GM23338 (cell line): ENCODE measurements around the gene TMPRSS9.

ENCODE experiments used
- CREB1 ChIP-seq: fragments of 250-450 bp; sonication (Bioruptor Pico); IDR thresholded peaks from 2 replicates; pipeline ENCODE4 v1.5.0; 2020; ENCODE audit warnings: low read depth, mild to moderate bottlenecking, moderate library complexity
- EZH2 ChIP-seq: fragments of 200-600 bp; sonication (generic); IDR thresholded peaks from one replicate; pipeline ENCODE4 v1.8.0; 2017; ENCODE audit warnings: antibody characterized with exemption, mild to moderate bottlenecking, low read depth; ENCODE audit not compliant: unreplicated experiment
- EZH2phosphoT487 ChIP-seq: fragments of 200-600 bp; sonication (generic); IDR thresholded peaks from one replicate; pipeline ENCODE4 v1.8.1; 2018; ENCODE audit warnings: antibody characterized with exemption; ENCODE audit not compliant: unreplicated experiment
- TF ChIP-seq, protein P1 (sequence below), 2 experiments: fragments of 200-600 bp in 1 of 2; sonication (generic) in 1 of 2; conservative IDR thresholded peaks; 2 replicates each; pipeline versions ENCODE4 v1.5.1 to v1.6.1; 2016 to 2017; ENCODE audit warnings: antibody characterized with exemption in 2 of 2, low read depth in 2 of 2, mild to moderate bottlenecking in 2 of 2, moderate library complexity in 1 of 2
- TF ChIP-seq, protein P2 (sequence below): IDR thresholded peaks from one replicate; pipeline ENCODE4 v1.6.1; 2018; ENCODE audit warnings: antibody characterized with exemption; ENCODE audit not compliant: unreplicated experiment

DNA sequence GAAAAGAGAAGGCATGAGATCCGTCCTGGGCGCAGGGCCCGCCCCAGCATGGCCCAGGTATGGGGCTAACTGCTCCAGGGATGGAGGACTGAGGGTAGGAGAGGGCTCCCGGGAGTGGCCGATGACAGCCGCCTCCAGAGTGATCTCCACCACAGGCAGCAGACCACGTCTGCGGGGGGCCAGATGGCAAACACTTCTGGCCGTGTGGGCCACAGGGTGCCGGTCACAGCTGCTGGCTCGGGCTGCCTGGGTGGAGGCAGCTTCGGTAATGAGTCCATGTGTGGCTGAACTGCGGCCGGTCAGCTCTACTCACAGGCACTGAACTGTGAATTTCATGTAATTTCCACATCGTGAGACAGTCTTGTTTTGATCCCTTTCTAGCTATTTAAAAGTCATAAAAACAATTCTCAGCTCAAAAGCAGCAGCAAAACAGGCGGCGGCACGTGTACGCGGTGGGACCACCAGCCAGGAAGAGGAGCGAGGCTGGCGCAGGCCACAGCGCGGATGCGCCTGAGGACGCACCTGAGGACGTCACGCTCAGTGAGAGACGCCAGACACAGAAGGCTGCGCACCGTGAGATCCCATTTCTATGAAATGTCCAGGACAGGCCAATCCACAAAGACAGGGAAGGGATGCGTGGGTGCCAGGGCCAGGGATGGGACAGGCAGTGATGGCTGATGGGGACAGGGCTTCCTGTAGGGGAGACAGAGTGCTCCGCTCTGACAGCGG, 35.7 kb upstream of the TMPRSS9 start:
- TF ChIP-seq EZH2 (no peak), EZH2phosphoT487 (no peak), CREB1 (CRISPR knock-in tag) (no peak)
- TF ChIP-seq, protein P1, sequence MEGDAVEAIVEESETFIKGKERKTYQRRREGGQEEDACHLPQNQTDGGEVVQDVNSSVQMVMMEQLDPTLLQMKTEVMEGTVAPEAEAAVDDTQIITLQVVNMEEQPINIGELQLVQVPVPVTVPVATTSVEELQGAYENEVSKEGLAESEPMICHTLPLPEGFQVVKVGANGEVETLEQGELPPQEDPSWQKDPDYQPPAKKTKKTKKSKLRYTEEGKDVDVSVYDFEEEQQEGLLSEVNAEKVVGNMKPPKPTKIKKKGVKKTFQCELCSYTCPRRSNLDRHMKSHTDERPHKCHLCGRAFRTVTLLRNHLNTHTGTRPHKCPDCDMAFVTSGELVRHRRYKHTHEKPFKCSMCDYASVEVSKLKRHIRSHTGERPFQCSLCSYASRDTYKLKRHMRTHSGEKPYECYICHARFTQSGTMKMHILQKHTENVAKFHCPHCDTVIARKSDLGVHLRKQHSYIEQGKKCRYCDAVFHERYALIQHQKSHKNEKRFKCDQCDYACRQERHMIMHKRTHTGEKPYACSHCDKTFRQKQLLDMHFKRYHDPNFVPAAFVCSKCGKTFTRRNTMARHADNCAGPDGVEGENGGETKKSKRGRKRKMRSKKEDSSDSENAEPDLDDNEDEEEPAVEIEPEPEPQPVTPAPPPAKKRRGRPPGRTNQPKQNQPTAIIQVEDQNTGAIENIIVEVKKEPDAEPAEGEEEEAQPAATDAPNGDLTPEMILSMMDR (conservative IDR thresholded peaks at IDR 0.05; ENCODE audit: low read depth in 2 of 2) = no peak
- TF ChIP-seq, protein P2, sequence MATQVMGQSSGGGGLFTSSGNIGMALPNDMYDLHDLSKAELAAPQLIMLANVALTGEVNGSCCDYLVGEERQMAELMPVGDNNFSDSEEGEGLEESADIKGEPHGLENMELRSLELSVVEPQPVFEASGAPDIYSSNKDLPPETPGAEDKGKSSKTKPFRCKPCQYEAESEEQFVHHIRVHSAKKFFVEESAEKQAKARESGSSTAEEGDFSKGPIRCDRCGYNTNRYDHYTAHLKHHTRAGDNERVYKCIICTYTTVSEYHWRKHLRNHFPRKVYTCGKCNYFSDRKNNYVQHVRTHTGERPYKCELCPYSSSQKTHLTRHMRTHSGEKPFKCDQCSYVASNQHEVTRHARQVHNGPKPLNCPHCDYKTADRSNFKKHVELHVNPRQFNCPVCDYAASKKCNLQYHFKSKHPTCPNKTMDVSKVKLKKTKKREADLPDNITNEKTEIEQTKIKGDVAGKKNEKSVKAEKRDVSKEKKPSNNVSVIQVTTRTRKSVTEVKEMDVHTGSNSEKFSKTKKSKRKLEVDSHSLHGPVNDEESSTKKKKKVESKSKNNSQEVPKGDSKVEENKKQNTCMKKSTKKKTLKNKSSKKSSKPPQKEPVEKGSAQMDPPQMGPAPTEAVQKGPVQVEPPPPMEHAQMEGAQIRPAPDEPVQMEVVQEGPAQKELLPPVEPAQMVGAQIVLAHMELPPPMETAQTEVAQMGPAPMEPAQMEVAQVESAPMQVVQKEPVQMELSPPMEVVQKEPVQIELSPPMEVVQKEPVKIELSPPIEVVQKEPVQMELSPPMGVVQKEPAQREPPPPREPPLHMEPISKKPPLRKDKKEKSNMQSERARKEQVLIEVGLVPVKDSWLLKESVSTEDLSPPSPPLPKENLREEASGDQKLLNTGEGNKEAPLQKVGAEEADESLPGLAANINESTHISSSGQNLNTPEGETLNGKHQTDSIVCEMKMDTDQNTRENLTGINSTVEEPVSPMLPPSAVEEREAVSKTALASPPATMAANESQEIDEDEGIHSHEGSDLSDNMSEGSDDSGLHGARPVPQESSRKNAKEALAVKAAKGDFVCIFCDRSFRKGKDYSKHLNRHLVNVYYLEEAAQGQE = no peak
